Endothelial cell of coronary artery (primary cell): ENCODE measurements around the gene ACTR3C. TPM values are rescaled to one million over a fixed set of nuclear protein-coding genes. Genes with fewer than 3 reads are reported as not detected.

ENCODE experiments used
- total RNA-seq: library from RNA; depleted of rRNA; stranded (reverse); fragments of >200 nt; gene quantifications from 2 replicates; pipeline ENCODE4 v1.2.3, GENCODE V29; 2014

Gene ACTR3C
- 0.19 TPM in 1 of 2 replicates, not detected in the other for total RNA-seq

GRCh38 chr7:150322833-150323681 lies at the start of gene ACTR3C, which contains the start of gene LRRC61:
Gene ACTR3C, minus strand, starts transcription at chr7:150323545. Its CDS starts 28,249 bp downstream, at chr7:150295296.
Gene LRRC61, plus strand, starts transcription at chr7:150323355. Its CDS starts 13,507 bp downstream, at chr7:150336862.

GRCh38 chr7:150368096-150368883 lies 44.9 kb upstream of the ACTR3C start, which contains the start of gene REPIN1:
Gene REPIN1, plus strand, starts transcription at chr7:150368822. Its CDS starts 890 bp downstream, at chr7:150369712.

GRCh38 chr7:150341263-150342120 lies 18.1 kb upstream of the ACTR3C start, which contains the start of gene RARRES2:
Gene RARRES2, minus strand, starts transcription at chr7:150341629. Its CDS starts 1,020 bp downstream, at chr7:150340609.

Other genes with a start within 250 kb of the ACTR3C start
- gene LRRC61, start 190 bp downstream of the ACTR3C start, total RNA-seq = 0.19 TPM in 1 of 2 replicates, not detected in the other
- 0.09 TPM in 1 of 2 replicates, not detected in the other for gene RARRES2, start 18.1 kb upstream of the ACTR3C start, total RNA-seq
- gene REPIN1, start 45.3 kb upstream of the ACTR3C start, total RNA-seq = 46.1 and 51.0 TPM in 2 replicates
- 7.3 and 8.5 TPM in 2 replicates for gene ZNF775, start 55.8 kb upstream of the ACTR3C start, total RNA-seq
- gene GIMAP8, start 127.1 kb upstream of the ACTR3C start, total RNA-seq = 38.5 and 60.6 TPM in 2 replicates
- gene GIMAP7, start 191.3 kb upstream of the ACTR3C start, total RNA-seq = 16.2 and 41.9 TPM in 2 replicates
- 135 and 204 TPM in 2 replicates for gene GIMAP4, start 243.8 kb upstream of the ACTR3C start, total RNA-seq